GM23338 (cell line): ENCODE measurements around the gene DAPK1. TPM values are rescaled to one million over a fixed set of nuclear protein-coding genes. Genes with fewer than 3 reads are reported as not detected.

Experiments
- ATAC-seq: fragments of 200-7000 bp; cut with Tn5 transposase; 3 replicates; pipeline ENCODE4 v1.9.1; 2020
- DNase-seq: peaks from one replicate; pipeline ENCODE4 v3.0.0-alpha.2; 2015; ENCODE audit warnings: low spot score
- H2AFZ ChIP-seq: fragments of 200-600 bp; sonication (generic); 2 replicates; pipeline ENCODE4 v1.8.0; 2016; ENCODE audit warnings: antibody characterized with exemption, mild to moderate bottlenecking, moderate library complexity
- H3F3A ChIP-seq: fragments of 200-600 bp; sonication (generic); replicated peaks from 2 replicates; pipeline ENCODE4 v1.8.0; 2017; ENCODE audit warnings: antibody characterized with exemption, mixed run types, low read depth
- H3K27ac ChIP-seq: fragments of 200-600 bp; sonication (generic); 2 replicates; pipeline ENCODE4 v1.6.1; 2016; ENCODE audit warnings: low read depth
- H3K27me3 ChIP-seq: fragments of 200-600 bp; sonication (generic); 2 replicates; pipeline ENCODE4 v1.8.0; 2016; ENCODE audit warnings: mild to moderate bottlenecking, mixed run types, moderate library complexity; ENCODE audit not compliant: insufficient read depth
- H3K36me3 ChIP-seq: fragments of 200-600 bp; sonication (generic); 2 replicates; pipeline ENCODE4 v1.8.0; 2016; ENCODE audit warnings: mild to moderate bottlenecking; ENCODE audit not compliant: insufficient read depth
- H3K4me1 ChIP-seq: fragments of 200-600 bp; sonication (generic); 2 replicates; pipeline ENCODE4 v1.8.0; 2016; ENCODE audit warnings: mild to moderate bottlenecking, moderate library complexity; ENCODE audit not compliant: insufficient read depth
- H3K4me2 ChIP-seq: fragments of 200-600 bp; sonication (generic); 2 replicates; pipeline ENCODE4 v1.7.1; 2017; ENCODE audit warnings: mixed run types
- H3K4me3 ChIP-seq: fragments of 200-600 bp; sonication (generic); 2 replicates; pipeline ENCODE4 v1.6.1; 2016; ENCODE audit warnings: mixed run types
- H3K79me2 ChIP-seq: fragments of 200-600 bp; sonication (generic); replicated peaks from 2 replicates; pipeline ENCODE4 v1.8.0; 2017; ENCODE audit warnings: mild to moderate bottlenecking; ENCODE audit not compliant: insufficient read depth
- H3K9me2 ChIP-seq: fragments of 200-600 bp; sonication (generic); 2 replicates; pipeline ENCODE4 v1.8.0; 2017; ENCODE audit not compliant: insufficient read depth
- H4K20me1 ChIP-seq: fragments of 200-600 bp; sonication (generic); replicated peaks from 2 replicates; pipeline ENCODE4 v1.8.0; 2017; ENCODE audit warnings: mild to moderate bottlenecking; ENCODE audit not compliant: insufficient read depth
- H3K27ac Mint-ChIP-seq: 2 replicates; pipeline ENCODE4 v1.8.0; 2020; ENCODE audit warnings: inconsistent platforms, mild to moderate bottlenecking, moderate library complexity, mixed read lengths
- H3K27me3 Mint-ChIP-seq: 3 replicates; pipeline ENCODE4 v1.8.0; 2022; ENCODE audit warnings: low read depth, mild to moderate bottlenecking, moderate library complexity, mixed read lengths, inconsistent platforms; ENCODE audit not compliant: insufficient read depth, poor library complexity
- H3K36me3 Mint-ChIP-seq: 3 replicates; pipeline ENCODE4 v1.8.0; 2021; ENCODE audit warnings: low read depth, mild to moderate bottlenecking, inconsistent platforms, moderate library complexity, mixed read lengths
- H3K4me1 Mint-ChIP-seq: 3 replicates; pipeline ENCODE4 v1.8.0; 2020; ENCODE audit warnings: mild to moderate bottlenecking, inconsistent platforms, mixed read lengths
- H3K4me3 Mint-ChIP-seq: 3 replicates; pipeline ENCODE4 v1.8.0; 2021; ENCODE audit warnings: moderate library complexity, mild to moderate bottlenecking, inconsistent platforms, mixed read lengths
- H3K9me3 Mint-ChIP-seq: 3 replicates; pipeline ENCODE4 v1.8.0; 2020; ENCODE audit warnings: moderate library complexity, mild to moderate bottlenecking, inconsistent platforms, mixed read lengths
- EZH2phosphoT487 ChIP-seq: fragments of 200-600 bp; sonication (generic); IDR thresholded peaks from one replicate; pipeline ENCODE4 v1.8.1; 2018; ENCODE audit warnings: antibody characterized with exemption; ENCODE audit not compliant: unreplicated experiment
- NANOG ChIP-seq: IDR thresholded peaks from 2 replicates; pipeline ENCODE4 v1.6.1; 2016; ENCODE audit warnings: antibody characterized with exemption, borderline replicate concordance
- STAT1 ChIP-seq: IDR thresholded peaks from one replicate; pipeline ENCODE4 v1.6.1; 2016; ENCODE audit warnings: antibody characterized with exemption; ENCODE audit not compliant: unreplicated experiment
- polyA plus RNA-seq: library from polyadenylated mRNA; unstranded; fragments of >200 nt; fragmentation: Nextera tagmentation; extraction: Ambion mirVana; gene quantifications from 2 replicates; pipeline ENCODE4 v1.2.1, GENCODE V29; 2016
- total RNA-seq: library from RNA; depleted of rRNA; stranded (reverse); fragments of >200 nt; shearing (Covaris generic); gene quantifications from 2 replicates; pipeline ENCODE4 v1.2.3, GENCODE V29; 2014
- TF ChIP-seq, protein P1 (sequence below): fragments of 250-450 bp; sonication (Bioruptor Pico); IDR thresholded peaks from 2 replicates; pipeline ENCODE4 v1.5.0; 2020; ENCODE audit warnings: mild to moderate bottlenecking, moderate library complexity
- TF ChIP-seq, protein P2 (sequence below): IDR thresholded peaks from one replicate; pipeline ENCODE4 v1.6.1; 2018; ENCODE audit warnings: antibody characterized with exemption; ENCODE audit not compliant: unreplicated experiment
- TF ChIP-seq, protein P3 (sequence below), 2 experiments: fragments of 200-600 bp in 1 of 2; sonication (generic) in 1 of 2; conservative IDR thresholded peaks; 2 replicates each; pipeline versions ENCODE4 v1.5.1 to v1.6.1; 2016 to 2017; ENCODE audit warnings: antibody characterized with exemption in 2 of 2, low read depth in 2 of 2, mild to moderate bottlenecking in 2 of 2, moderate library complexity in 1 of 2

DAPK1 gene
- total and polyA plus RNA-seq, 2 experiments from 2014 or later, result 37.0 to 134 TPM

DNA sequence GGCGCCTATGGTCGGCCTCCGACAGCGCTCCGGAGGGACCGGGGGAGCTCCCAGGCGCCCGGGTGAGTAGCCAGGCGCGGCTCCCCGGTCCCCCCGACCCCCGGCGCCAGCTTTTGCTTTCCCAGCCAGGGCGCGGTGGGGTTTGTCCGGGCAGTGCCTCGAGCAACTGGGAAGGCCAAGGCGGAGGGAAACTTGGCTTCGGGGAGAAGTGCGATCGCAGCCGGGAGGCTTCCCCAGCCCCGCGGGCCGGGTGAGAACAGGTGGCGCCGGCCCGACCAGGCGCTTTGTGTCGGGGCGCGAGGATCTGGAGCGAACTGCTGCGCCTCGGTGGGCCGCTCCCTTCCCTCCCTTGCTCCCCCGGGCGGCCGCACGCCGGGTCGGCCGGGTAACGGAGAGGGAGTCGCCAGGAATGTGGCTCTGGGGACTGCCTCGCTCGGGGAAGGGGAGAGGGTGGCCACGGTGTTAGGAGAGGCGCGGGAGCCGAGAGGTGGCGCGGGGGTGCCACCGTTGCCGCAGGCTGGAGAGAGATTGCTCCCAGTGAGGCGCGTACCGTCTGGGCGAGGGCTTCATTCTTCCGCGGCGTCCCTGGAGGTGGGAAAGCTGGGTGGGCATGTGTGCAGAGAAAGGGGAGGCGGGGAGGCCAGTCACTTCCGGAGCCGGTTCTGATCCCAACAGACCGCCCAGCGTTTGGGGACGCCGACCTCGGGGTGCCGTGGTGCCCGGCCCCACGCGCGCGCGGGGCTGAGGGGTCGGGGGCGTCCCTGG lies 561 bp downstream of the DAPK1 start (continued):
- TF ChIP-seq, protein P1, sequence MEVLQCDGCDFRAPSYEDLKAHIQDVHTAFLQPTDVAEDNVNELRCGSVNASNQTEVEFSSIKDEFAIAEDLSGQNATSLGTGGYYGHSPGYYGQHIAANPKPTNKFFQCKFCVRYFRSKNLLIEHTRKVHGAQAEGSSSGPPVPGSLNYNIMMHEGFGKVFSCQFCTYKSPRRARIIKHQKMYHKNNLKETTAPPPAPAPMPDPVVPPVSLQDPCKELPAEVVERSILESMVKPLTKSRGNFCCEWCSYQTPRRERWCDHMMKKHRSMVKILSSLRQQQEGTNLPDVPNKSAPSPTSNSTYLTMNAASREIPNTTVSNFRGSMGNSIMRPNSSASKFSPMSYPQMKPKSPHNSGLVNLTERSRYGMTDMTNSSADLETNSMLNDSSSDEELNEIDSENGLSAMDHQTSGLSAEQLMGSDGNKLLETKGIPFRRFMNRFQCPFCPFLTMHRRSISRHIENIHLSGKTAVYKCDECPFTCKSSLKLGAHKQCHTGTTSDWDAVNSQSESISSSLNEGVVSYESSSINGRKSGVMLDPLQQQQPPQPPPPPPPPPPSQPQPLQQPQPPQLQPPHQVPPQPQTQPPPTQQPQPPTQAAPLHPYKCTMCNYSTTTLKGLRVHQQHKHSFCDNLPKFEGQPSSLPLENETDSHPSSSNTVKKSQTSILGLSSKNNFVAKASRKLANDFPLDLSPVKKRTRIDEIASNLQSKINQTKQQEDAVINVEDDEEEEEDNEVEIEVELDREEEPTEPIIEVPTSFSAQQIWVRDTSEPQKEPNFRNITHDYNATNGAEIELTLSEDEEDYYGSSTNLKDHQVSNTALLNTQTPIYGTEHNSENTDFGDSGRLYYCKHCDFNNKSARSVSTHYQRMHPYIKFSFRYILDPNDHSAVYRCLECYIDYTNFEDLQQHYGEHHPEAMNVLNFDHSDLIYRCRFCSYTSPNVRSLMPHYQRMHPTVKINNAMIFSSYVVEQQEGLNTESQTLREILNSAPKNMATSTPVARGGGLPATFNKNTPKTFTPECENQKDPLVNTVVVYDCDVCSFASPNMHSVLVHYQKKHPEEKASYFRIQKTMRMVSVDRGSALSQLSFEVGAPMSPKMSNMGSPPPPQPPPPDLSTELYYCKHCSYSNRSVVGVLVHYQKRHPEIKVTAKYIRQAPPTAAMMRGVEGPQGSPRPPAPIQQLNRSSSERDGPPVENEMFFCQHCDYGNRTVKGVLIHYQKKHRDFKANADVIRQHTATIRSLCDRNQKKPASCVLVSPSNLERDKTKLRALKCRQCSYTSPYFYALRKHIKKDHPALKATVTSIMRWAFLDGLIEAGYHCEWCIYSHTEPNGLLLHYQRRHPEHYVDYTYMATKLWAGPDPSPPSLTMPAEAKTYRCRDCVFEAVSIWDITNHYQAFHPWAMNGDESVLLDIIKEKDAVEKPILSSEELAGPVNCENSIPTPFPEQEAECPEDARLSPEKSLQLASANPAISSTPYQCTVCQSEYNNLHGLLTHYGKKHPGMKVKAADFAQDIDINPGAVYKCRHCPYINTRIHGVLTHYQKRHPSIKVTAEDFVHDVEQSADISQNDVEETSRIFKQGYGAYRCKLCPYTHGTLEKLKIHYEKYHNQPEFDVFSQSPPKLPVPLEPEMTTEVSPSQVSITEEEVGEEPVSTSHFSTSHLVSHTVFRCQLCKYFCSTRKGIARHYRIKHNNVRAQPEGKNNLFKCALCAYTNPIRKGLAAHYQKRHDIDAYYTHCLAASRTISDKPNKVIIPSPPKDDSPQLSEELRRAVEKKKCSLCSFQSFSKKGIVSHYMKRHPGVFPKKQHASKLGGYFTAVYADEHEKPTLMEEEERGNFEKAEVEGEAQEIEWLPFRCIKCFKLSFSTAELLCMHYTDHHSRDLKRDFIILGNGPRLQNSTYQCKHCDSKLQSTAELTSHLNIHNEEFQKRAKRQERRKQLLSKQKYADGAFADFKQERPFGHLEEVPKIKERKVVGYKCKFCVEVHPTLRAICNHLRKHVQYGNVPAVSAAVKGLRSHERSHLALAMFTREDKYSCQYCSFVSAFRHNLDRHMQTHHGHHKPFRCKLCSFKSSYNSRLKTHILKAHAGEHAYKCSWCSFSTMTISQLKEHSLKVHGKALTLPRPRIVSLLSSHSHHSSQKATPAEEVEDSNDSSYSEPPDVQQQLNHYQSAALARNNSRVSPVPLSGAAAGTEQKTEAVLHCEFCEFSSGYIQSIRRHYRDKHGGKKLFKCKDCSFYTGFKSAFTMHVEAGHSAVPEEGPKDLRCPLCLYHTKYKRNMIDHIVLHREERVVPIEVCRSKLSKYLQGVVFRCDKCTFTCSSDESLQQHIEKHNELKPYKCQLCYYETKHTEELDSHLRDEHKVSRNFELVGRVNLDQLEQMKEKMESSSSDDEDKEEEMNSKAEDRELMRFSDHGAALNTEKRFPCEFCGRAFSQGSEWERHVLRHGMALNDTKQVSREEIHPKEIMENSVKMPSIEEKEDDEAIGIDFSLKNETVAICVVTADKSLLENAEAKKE (CRISPR knock-in tag), result no peak

DNA sequence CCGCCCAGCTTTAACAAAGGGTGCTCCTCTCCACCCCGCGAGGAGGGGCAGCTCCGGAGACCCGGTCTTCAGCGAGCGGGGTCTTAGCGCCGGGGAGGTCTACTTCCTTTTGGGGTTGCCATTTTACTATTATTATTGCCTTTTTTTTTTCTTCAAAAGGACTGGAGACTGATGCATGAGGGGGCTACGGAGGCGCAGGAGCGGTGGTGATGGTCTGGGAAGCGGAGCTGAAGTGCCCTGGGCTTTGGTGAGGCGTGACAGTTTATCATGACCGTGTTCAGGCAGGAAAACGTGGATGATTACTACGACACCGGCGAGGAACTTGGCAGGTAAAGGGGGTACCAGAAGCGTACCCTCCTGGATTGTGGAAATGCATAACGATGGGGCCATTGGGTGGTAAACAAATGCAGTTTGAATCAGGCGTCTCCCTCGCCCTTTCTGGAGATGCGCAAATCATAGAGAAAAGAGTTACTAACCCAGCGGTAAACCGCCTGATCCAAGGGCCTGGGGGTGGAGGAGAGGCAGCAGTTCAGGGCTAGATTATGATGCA lies 1.2 kb downstream of the DAPK1 start:
- ATAC-seq (peak; percentile 1; the same call in 2 of the 3 replicates), DNase-seq (peak; percentile 38)
- Mint-ChIP-seq H3K4me1 (peaks cover 39% of the 10 kb centered on the region), H3K9me3 (no peaks in the 10 kb centered on the region; the same call in 2 of the 3 replicates), H3K36me3 (peaks cover 32% of the 10 kb centered on the region), H3K4me3 (peak overlapping the region; percentile 96), H3K27ac (peak overlapping the region; percentile 16), H3K27me3 (peaks cover 3% of the 10 kb centered on the region)
- H3K27me3 ChIP-seq, result peaks cover 12% of the 10 kb centered on the region; the same call in 1 of the 2 replicates
- no peaks in the 10 kb centered on the region for H3K36me3 ChIP-seq
- peaks cover 29% of the 10 kb centered on the region for H3K4me1 ChIP-seq
- H3K27ac ChIP-seq, result peak overlapping the region; percentile 57; the same call in 1 of the 2 replicates
- 0 out of 2 replicates have a peak, but pooled peaks cover 3% of the 10 kb centered on the region for H3F3A ChIP-seq
- peaks cover 19% of the 10 kb centered on the region for H4K20me1 ChIP-seq
- H3K79me2 ChIP-seq, result peaks cover 73% of the 10 kb centered on the region
- no peaks in the 10 kb centered on the region for H3K9me2 ChIP-seq
- peak overlapping the region; percentile 91 for H3K4me3 ChIP-seq
- H3K4me2 ChIP-seq, result peak overlapping the region; percentile 91
- no peak overlapping the region for H2AFZ ChIP-seq
- TF ChIP-seq EZH2phosphoT487 (no peak), NANOG (no peak), STAT1 (no peak)
- TF ChIP-seq, protein P2, sequence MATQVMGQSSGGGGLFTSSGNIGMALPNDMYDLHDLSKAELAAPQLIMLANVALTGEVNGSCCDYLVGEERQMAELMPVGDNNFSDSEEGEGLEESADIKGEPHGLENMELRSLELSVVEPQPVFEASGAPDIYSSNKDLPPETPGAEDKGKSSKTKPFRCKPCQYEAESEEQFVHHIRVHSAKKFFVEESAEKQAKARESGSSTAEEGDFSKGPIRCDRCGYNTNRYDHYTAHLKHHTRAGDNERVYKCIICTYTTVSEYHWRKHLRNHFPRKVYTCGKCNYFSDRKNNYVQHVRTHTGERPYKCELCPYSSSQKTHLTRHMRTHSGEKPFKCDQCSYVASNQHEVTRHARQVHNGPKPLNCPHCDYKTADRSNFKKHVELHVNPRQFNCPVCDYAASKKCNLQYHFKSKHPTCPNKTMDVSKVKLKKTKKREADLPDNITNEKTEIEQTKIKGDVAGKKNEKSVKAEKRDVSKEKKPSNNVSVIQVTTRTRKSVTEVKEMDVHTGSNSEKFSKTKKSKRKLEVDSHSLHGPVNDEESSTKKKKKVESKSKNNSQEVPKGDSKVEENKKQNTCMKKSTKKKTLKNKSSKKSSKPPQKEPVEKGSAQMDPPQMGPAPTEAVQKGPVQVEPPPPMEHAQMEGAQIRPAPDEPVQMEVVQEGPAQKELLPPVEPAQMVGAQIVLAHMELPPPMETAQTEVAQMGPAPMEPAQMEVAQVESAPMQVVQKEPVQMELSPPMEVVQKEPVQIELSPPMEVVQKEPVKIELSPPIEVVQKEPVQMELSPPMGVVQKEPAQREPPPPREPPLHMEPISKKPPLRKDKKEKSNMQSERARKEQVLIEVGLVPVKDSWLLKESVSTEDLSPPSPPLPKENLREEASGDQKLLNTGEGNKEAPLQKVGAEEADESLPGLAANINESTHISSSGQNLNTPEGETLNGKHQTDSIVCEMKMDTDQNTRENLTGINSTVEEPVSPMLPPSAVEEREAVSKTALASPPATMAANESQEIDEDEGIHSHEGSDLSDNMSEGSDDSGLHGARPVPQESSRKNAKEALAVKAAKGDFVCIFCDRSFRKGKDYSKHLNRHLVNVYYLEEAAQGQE, result no peak
- TF ChIP-seq, protein P3, sequence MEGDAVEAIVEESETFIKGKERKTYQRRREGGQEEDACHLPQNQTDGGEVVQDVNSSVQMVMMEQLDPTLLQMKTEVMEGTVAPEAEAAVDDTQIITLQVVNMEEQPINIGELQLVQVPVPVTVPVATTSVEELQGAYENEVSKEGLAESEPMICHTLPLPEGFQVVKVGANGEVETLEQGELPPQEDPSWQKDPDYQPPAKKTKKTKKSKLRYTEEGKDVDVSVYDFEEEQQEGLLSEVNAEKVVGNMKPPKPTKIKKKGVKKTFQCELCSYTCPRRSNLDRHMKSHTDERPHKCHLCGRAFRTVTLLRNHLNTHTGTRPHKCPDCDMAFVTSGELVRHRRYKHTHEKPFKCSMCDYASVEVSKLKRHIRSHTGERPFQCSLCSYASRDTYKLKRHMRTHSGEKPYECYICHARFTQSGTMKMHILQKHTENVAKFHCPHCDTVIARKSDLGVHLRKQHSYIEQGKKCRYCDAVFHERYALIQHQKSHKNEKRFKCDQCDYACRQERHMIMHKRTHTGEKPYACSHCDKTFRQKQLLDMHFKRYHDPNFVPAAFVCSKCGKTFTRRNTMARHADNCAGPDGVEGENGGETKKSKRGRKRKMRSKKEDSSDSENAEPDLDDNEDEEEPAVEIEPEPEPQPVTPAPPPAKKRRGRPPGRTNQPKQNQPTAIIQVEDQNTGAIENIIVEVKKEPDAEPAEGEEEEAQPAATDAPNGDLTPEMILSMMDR (conservative IDR thresholded peaks at IDR 0.05; ENCODE audit: low read depth in 2 of 2), result no peak
